Stimulated activated CD4-positive, alpha-beta T cell treated with anti-CD3 and anti-CD28 coated beads, Interleukin-1b, Interleukin-23, amount 100 ng/mL, for 1 hour (primary cell): Measurements from ENCODE around the gene ASB12.

Experiments used
- DNase-seq, 2 donors: peaks; one replicate each; pipeline ENCODE4 v3.0.0-alpha.2; 2020; ENCODE audit warnings: low read depth in 2 of 2

Gene ASB12

GRCh38 chrX:64186974-64187761 lies 43.2 kb downstream of the ASB12 start:
- DNase-seq, result no peak

GRCh38 chrX:64184396-64184795 lies 46.0 kb downstream of the ASB12 start:
- DNase-seq, result no peak

- no peak for DNase-seq
These were observed 48.2 kb downstream of the ASB12 start for GRCh38 chrX:64182208-64182607.

GRCh38 chrX:64176876-64177275 lies 53.5 kb downstream of the ASB12 start:
- no peak for DNase-seq
